KMS-11 (cell line): ENCODE data around the gene GRIK5.

ENCODE experiments used
- H2AFZ ChIP-seq: fragments of 200-600 bp; sonication (generic); 2 replicates; pipeline ENCODE4 v1.6.1; 2016; ENCODE audit warnings: antibody characterized with exemption, mixed run types, low read depth
- H3K27ac ChIP-seq: fragments of 200-600 bp; sonication (generic); 2 replicates; pipeline ENCODE4 v1.6.1; 2016; ENCODE audit warnings: mild to moderate bottlenecking, mixed run types
- H3K27me3 ChIP-seq: fragments of 200-600 bp; sonication (generic); 2 replicates; pipeline ENCODE4 v1.6.1; 2017; ENCODE audit warnings: mild to moderate bottlenecking, low read depth, mixed run types, moderate library complexity; ENCODE audit not compliant: insufficient read depth
- H3K36me3 ChIP-seq: fragments of 200-600 bp; sonication (generic); 2 replicates; pipeline ENCODE4 v1.6.1; 2017; ENCODE audit warnings: mild to moderate bottlenecking, mixed run types; ENCODE audit not compliant: insufficient read depth
- H3K4me1 ChIP-seq: fragments of 200-600 bp; sonication (generic); 2 replicates; pipeline ENCODE4 v1.6.1; 2016; ENCODE audit warnings: mild to moderate bottlenecking, low read depth, mixed run types; ENCODE audit not compliant: poor library complexity, severe bottlenecking
- H3K4me2 ChIP-seq: fragments of 200-600 bp; sonication (generic); 2 replicates; pipeline ENCODE4 v1.7.0; 2016; ENCODE audit warnings: mild to moderate bottlenecking, mixed run types
- H3K4me3 ChIP-seq: fragments of 200-600 bp; sonication (generic); IDR thresholded peaks from 2 replicates; pipeline ENCODE4 v1.6.1; 2017; ENCODE audit warnings: low read depth, low read length, mixed read lengths; ENCODE audit not compliant: insufficient read depth
- H3K79me2 ChIP-seq: fragments of 200-600 bp; sonication (generic); 2 replicates; pipeline ENCODE4 v1.6.1; 2016; ENCODE audit warnings: low read depth, mixed run types; ENCODE audit not compliant: insufficient read depth
- H3K9ac ChIP-seq: fragments of 200-600 bp; sonication (generic); 2 replicates; pipeline ENCODE4 v1.6.1; 2016; ENCODE audit warnings: mild to moderate bottlenecking, mixed run types
- H4K20me1 ChIP-seq: fragments of 200-600 bp; sonication (generic); 2 replicates; pipeline ENCODE4 v1.6.1; 2016; ENCODE audit warnings: mild to moderate bottlenecking, mixed run types; ENCODE audit not compliant: insufficient read depth
- CTCF ChIP-seq: fragments of 200-600 bp; sonication (generic); conservative IDR thresholded peaks from 2 replicates; pipeline ENCODE4 v1.6.1; 2017; ENCODE audit warnings: low read depth, mild to moderate bottlenecking, antibody characterized with exemption, low read length, moderate library complexity, mixed read lengths

Gene GRIK5

GRCh38 chr19:41971363-41971762 lies 98.6 kb downstream of the GRIK5 start:
- H3K4me2 ChIP-seq = no peak overlapping the region
- peaks cover 95% of the 10 kb centered on the region for H3K27me3 ChIP-seq
- no peak overlapping the region for H2AFZ ChIP-seq
- H3K4me3 ChIP-seq = no peak overlapping the region
- H3K9ac ChIP-seq = no peak overlapping the region
- H3K79me2 ChIP-seq = no peaks in the 10 kb centered on the region
- no peak for TF ChIP-seq CTCF
- no peaks in the 10 kb centered on the region for H3K36me3 ChIP-seq
- H4K20me1 ChIP-seq = no peaks in the 10 kb centered on the region
- no peak overlapping the region for H3K27ac ChIP-seq
- H3K4me1 ChIP-seq = no peaks in the 10 kb centered on the region

GRCh38 chr19:41969772-41970458 lies 100.1 kb downstream of the GRIK5 start:
- no peaks in the 10 kb centered on the region for H3K36me3 ChIP-seq
- peaks cover 96% of the 10 kb centered on the region for H3K27me3 ChIP-seq
- H2AFZ ChIP-seq = no peak overlapping the region
- H3K79me2 ChIP-seq = no peaks in the 10 kb centered on the region
- no peaks in the 10 kb centered on the region for H4K20me1 ChIP-seq
- no peaks in the 10 kb centered on the region for H3K4me1 ChIP-seq
- no peak for TF ChIP-seq CTCF
- no peak overlapping the region for H3K4me3 ChIP-seq
- H3K27ac ChIP-seq = no peak overlapping the region
- H3K9ac ChIP-seq = no peak overlapping the region
- no peak overlapping the region for H3K4me2 ChIP-seq

GRCh38 chr19:41968751-41969595 lies 101.0 kb downstream of the GRIK5 start:
- Histone ChIP-seq H3K4me3 (no peak overlapping the region), H3K27ac (no peak overlapping the region), H3K27me3 (peaks cover 94% of the 10 kb centered on the region), H3K79me2 (no peaks in the 10 kb centered on the region), H3K4me1 (no peaks in the 10 kb centered on the region), H3K36me3 (no peaks in the 10 kb centered on the region), H2AFZ (no peak overlapping the region), H3K9ac (no peak overlapping the region), H4K20me1 (no peaks in the 10 kb centered on the region), H3K4me2 (no peak overlapping the region)
- TF ChIP-seq CTCF = no peak

GRCh38 chr19:41967054-41967783 lies 102.8 kb downstream of the GRIK5 start:
- Histone ChIP-seq H2AFZ (no peak overlapping the region), H3K4me3 (no peak overlapping the region), H3K4me1 (no peaks in the 10 kb centered on the region), H3K27ac (no peak overlapping the region), H3K79me2 (no peaks in the 10 kb centered on the region), H3K9ac (no peak overlapping the region), H3K4me2 (no peak overlapping the region), H4K20me1 (no peaks in the 10 kb centered on the region), H3K27me3 (peaks cover 79% of the 10 kb centered on the region), H3K36me3 (no peaks in the 10 kb centered on the region)
- no peak for TF ChIP-seq CTCF
